AG20443 (cell line): Measurements from ENCODE around the gene AGMAT.

Experiments
- DNase-seq: peaks from one replicate; pipeline ENCODE4 v3.0.0; 2012; ENCODE audit warnings: low spot score, mixed read lengths

Gene AGMAT

GRCh38 chr1:15524283-15525049 is 60.4 kb downstream of the AGMAT start:
- peak; percentile 96 for DNase-seq

- no peak for DNase-seq
These were observed 60.9 kb downstream of the AGMAT start, which contains the start of gene CASP9 for GRCh38 chr1:15524021-15524282. CASP9 (minus strand) TSS chr1:15524215; CDS start chr1:15524200, 15 bp downstream.

GRCh38 chr1:15523104-15524020 is 61.5 kb downstream of the AGMAT start:
- DNase-seq: no peak

DNA sequence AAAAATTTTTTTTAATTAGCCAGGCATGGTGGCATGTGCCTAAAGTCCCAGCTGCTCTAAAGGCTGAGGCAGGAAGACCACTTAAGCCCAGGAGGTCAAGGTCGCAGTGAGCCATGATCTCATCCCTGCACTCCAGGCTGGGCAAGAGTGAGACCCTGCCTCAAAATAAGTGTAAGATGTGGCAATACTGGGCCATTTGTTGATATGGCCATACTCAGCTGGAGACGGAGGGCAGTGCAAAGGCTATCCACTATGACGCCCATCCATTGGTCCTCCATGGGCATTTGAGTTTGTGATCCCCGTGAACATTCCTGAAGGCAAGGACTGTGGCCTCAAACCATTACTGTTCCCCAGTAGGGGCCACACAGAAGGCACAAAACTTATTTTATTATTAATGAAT is 62.3 kb downstream of the AGMAT start:
- no peak for DNase-seq
